Stimulated activated CD8-positive, alpha-beta memory T cell treated with anti-CD3 and anti-CD28 coated beads, Interleukin-7, amount 100 ng/mL, for 1 hour (primary cell): Measurements from ENCODE around the gene ZNF248.

Experiments used
- DNase-seq, 2 donors: peaks; one replicate each; pipeline ENCODE4 v3.0.0-alpha.2; 2020; ENCODE audit warnings: low read depth in 2 of 2

Gene ZNF248

GRCh38 chr10:37821237-37821636 lies 36.2 kb downstream of the ZNF248 start:
- DNase-seq: no peak

GRCh38 chr10:37819797-37820196 lies 37.6 kb downstream of the ZNF248 start:
- no peak for DNase-seq

- no peak for DNase-seq
Measured at GRCh38 chr10:37816290-37816689, 41.1 kb downstream of the ZNF248 start.

GRCh38 chr10:37813763-37814162 lies 43.6 kb downstream of the ZNF248 start:
- no peak for DNase-seq

GRCh38 chr10:37812290-37812689 lies 45.1 kb downstream of the ZNF248 start:
- no peak for DNase-seq

- no peak for DNase-seq
Measured at GRCh38 chr10:37803269-37803668, 54.1 kb downstream of the ZNF248 start.

GRCh38 chr10:37801557-37801956 lies 55.9 kb downstream of the ZNF248 start:
- no peak for DNase-seq

GRCh38 chr10:37794305-37794976 lies 63.0 kb downstream of the ZNF248 start:
- no peak for DNase-seq

- DNase-seq: no peak
Measured at GRCh38 chr10:37789590-37789989, 67.8 kb downstream of the ZNF248 start.

GRCh38 chr10:37784678-37785077 lies 72.7 kb downstream of the ZNF248 start:
- no peak for DNase-seq

- DNase-seq: no peak
Measured at GRCh38 chr10:37780536-37780935, 76.9 kb downstream of the ZNF248 start.

- no peak for DNase-seq
Measured at GRCh38 chr10:37777056-37777455, 80.4 kb downstream of the ZNF248 start.

- no peak for DNase-seq
Measured at GRCh38 chr10:37775612-37776011, 81.8 kb downstream of the ZNF248 start.

- no peak for DNase-seq
Measured at GRCh38 chr10:37774351-37774750, 83.1 kb downstream of the ZNF248 start.

- DNase-seq: no peak
Measured at GRCh38 chr10:37765216-37765615, 92.2 kb downstream of the ZNF248 start.

- DNase-seq: no peak
Measured at GRCh38 chr10:37763132-37763531, 94.3 kb downstream of the ZNF248 start.

GRCh38 chr10:37762287-37762686 lies 95.1 kb downstream of the ZNF248 start:
- no peak for DNase-seq

- DNase-seq: no peak
Measured at GRCh38 chr10:37760817-37761216, 96.6 kb downstream of the ZNF248 start.

GRCh38 chr10:37758074-37758473 lies 99.3 kb downstream of the ZNF248 start:
- no peak for DNase-seq

- DNase-seq: no peak
Measured at GRCh38 chr10:37754538-37755323, 102.7 kb downstream of the ZNF248 start.

- no peak for DNase-seq
Measured at GRCh38 chr10:37752334-37752875, 105.0 kb downstream of the ZNF248 start.

- no peak for DNase-seq
Measured at GRCh38 chr10:37748170-37748569, 109.2 kb downstream of the ZNF248 start.

- DNase-seq: no peak
Measured at GRCh38 chr10:37747081-37747480, 110.3 kb downstream of the ZNF248 start.
